ENCODE measurements around the gene PAPPA.

The PAPPA gene

DNA sequence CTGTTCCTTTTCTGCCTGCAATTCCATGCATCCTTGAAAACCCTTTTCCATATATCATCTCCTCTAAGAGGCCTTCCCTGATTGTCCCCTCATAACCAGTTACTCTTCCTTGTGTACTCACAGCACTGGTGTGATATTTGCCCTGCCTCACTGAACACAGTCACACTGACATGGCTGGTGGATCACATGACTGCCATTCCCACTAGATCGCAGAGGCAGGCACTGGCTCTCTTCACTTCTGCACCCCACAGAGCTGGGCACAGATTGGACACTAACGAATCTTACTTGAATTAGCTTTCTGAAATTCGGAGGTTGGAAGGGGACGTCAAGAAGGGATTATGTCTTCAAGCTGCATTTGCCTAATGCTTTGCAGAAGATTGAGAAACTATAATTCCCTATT, 208.0 kb downstream of the PAPPA start:
- no peaks in the 10 kb centered on the region for H3K9me3 ChIP-seq (ENCODE audit: insufficient read depth, low read length)
- H3K36me3 ChIP-seq (replicated peaks; ENCODE audit: low read depth, low read length): no peaks in the 10 kb centered on the region
- H3K79me2 ChIP-seq (ENCODE audit: low read length): no peaks in the 10 kb centered on the region
- H3K4me1 ChIP-seq (ENCODE audit: low read length): no peaks in the 10 kb centered on the region
- H3K4me2 ChIP-seq (ENCODE audit: low read length): no peak overlapping the region
- no peak overlapping the region for H3K4me3 ChIP-seq (ENCODE audit: low read length)
- TF ChIP-seq, protein P1, sequence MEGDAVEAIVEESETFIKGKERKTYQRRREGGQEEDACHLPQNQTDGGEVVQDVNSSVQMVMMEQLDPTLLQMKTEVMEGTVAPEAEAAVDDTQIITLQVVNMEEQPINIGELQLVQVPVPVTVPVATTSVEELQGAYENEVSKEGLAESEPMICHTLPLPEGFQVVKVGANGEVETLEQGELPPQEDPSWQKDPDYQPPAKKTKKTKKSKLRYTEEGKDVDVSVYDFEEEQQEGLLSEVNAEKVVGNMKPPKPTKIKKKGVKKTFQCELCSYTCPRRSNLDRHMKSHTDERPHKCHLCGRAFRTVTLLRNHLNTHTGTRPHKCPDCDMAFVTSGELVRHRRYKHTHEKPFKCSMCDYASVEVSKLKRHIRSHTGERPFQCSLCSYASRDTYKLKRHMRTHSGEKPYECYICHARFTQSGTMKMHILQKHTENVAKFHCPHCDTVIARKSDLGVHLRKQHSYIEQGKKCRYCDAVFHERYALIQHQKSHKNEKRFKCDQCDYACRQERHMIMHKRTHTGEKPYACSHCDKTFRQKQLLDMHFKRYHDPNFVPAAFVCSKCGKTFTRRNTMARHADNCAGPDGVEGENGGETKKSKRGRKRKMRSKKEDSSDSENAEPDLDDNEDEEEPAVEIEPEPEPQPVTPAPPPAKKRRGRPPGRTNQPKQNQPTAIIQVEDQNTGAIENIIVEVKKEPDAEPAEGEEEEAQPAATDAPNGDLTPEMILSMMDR (IDR thresholded peaks at IDR 0.05; ENCODE audit: low read depth, low read length): no peak
- TF ChIP-seq EZH2phosphoT487 (IDR thresholded peaks at IDR 0.05; ENCODE audit: low read depth): no peak
- no peaks in the 10 kb centered on the region for H4K20me1 ChIP-seq (ENCODE audit: insufficient read depth, low read length)
- no peak overlapping the region for H3K27ac ChIP-seq (ENCODE audit: low read length)
- no peak overlapping the region for H2AFZ ChIP-seq (ENCODE audit: low read depth, low read length)
- H3K9ac ChIP-seq (ENCODE audit: low read length): no peak overlapping the region
- H3K27me3 ChIP-seq (ENCODE audit: low read depth, low read length): no peaks in the 10 kb centered on the region

DNA sequence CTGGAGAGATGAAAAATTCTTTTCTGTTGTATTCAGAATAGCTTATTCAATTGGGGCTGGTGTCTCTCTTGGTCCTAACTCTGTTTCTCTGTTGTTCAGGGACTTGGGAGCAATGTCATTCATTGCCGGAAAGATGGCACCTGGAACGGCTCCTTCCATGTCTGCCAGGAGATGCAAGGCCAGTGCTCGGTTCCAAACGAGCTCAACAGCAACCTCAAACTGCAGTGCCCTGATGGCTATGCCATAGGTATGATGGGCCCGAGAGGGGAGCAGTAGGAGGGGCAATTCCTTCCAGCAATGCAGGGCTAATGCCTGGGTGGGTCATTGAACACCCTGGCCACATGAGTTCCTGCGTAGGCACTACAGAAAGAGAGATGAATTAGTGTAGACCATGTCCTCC, 208.9 kb downstream of the PAPPA start:
- no peaks in the 10 kb centered on the region for H3K36me3 ChIP-seq (replicated peaks; ENCODE audit: low read depth, low read length)
- no peak overlapping the region for H3K4me3 ChIP-seq (ENCODE audit: low read length)
- no peak overlapping the region for H2AFZ ChIP-seq (ENCODE audit: low read depth, low read length)
- no peak overlapping the region for H3K9ac ChIP-seq (ENCODE audit: low read length)
- H3K9me3 ChIP-seq (ENCODE audit: insufficient read depth, low read length): no peaks in the 10 kb centered on the region
- no peaks in the 10 kb centered on the region for H4K20me1 ChIP-seq (ENCODE audit: insufficient read depth, low read length)
- no peaks in the 10 kb centered on the region for H3K27me3 ChIP-seq (ENCODE audit: low read depth, low read length)
- no peak overlapping the region for H3K4me2 ChIP-seq (ENCODE audit: low read length)
- H3K79me2 ChIP-seq (ENCODE audit: low read length): no peaks in the 10 kb centered on the region
- TF ChIP-seq, protein P1 (IDR thresholded peaks at IDR 0.05; ENCODE audit: low read depth, low read length): no peak
- no peak for TF ChIP-seq EZH2phosphoT487 (IDR thresholded peaks at IDR 0.05; ENCODE audit: low read depth)
- no peak overlapping the region for H3K27ac ChIP-seq (ENCODE audit: low read length)
- no peaks in the 10 kb centered on the region for H3K4me1 ChIP-seq (ENCODE audit: low read length)

- Histone ChIP-seq H3K4me3 (ENCODE audit: low read length) (no peak overlapping the region), H3K9ac (ENCODE audit: low read length) (no peak overlapping the region), H3K27ac (ENCODE audit: low read length) (no peak overlapping the region), H3K9me3 (ENCODE audit: insufficient read depth, low read length) (no peaks in the 10 kb centered on the region), H3K4me1 (ENCODE audit: low read length) (no peaks in the 10 kb centered on the region), H3K4me2 (ENCODE audit: low read length) (no peak overlapping the region), H3K79me2 (ENCODE audit: low read length) (no peaks in the 10 kb centered on the region), H3K27me3 (ENCODE audit: low read depth, low read length) (no peaks in the 10 kb centered on the region), H4K20me1 (ENCODE audit: insufficient read depth, low read length) (no peaks in the 10 kb centered on the region), H2AFZ (ENCODE audit: low read depth, low read length) (no peak overlapping the region), H3K36me3 (replicated peaks; ENCODE audit: low read depth, low read length) (no peaks in the 10 kb centered on the region)
- TF ChIP-seq, protein P1 (IDR thresholded peaks at IDR 0.05; ENCODE audit: low read depth, low read length): no peak
- TF ChIP-seq EZH2phosphoT487 (IDR thresholded peaks at IDR 0.05; ENCODE audit: low read depth): no peak
Observed at GRCh38 chr9:116365056-116365471, 211.5 kb downstream of the PAPPA start.

DNA sequence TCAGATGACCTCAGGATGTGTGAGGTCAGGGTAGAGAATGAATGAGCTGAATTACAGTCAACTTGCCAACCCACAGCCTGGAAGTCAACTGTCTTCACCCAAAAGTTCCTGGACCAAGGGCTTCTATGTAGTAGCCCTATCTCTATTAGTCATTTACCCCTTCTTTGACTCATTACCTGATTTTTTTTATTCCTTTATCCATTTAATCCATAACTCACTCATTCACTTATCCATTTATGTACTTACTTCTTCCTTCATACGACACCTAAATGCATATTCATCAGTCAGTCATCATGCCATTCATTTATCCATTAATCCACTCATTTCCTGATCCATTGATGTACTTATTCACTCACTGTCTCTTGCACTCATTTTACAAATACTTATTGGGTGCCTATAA, 212.7 kb downstream of the PAPPA start:
- TF ChIP-seq, protein P1 (IDR thresholded peaks at IDR 0.05; ENCODE audit: low read depth, low read length): no peak
- no peak for TF ChIP-seq EZH2phosphoT487 (IDR thresholded peaks at IDR 0.05; ENCODE audit: low read depth)
- Histone ChIP-seq H3K4me1 (ENCODE audit: low read length) (no peaks in the 10 kb centered on the region), H3K9ac (ENCODE audit: low read length) (no peak overlapping the region), H2AFZ (ENCODE audit: low read depth, low read length) (no peak overlapping the region), H4K20me1 (ENCODE audit: insufficient read depth, low read length) (no peaks in the 10 kb centered on the region), H3K27ac (ENCODE audit: low read length) (no peak overlapping the region), H3K27me3 (ENCODE audit: low read depth, low read length) (no peaks in the 10 kb centered on the region), H3K79me2 (ENCODE audit: low read length) (no peaks in the 10 kb centered on the region), H3K4me2 (ENCODE audit: low read length) (no peak overlapping the region), H3K36me3 (replicated peaks; ENCODE audit: low read depth, low read length) (no peaks in the 10 kb centered on the region), H3K4me3 (ENCODE audit: low read length) (no peak overlapping the region), H3K9me3 (ENCODE audit: insufficient read depth, low read length) (no peaks in the 10 kb centered on the region)
